Endothelial cell of umbilical vein (primary cell): Measurements from ENCODE around the gene TNRC6B.

Experiments used
- CTCF ChIP-seq, 2 donors: IDR thresholded peaks; 1 replicate in 1 of 2; 2 replicates in 1 of 2; pipeline ENCODE4 v1.5.1; 2011; ENCODE audit warnings: low read length in 2 of 2, mild to moderate bottlenecking in 2 of 2, moderate library complexity in 2 of 2, control low read depth in 1 of 2, inconsistent platforms in 1 of 2, low read depth in 1 of 2; ENCODE audit not compliant: insufficient read depth in 1 of 2; ENCODE audit errors: extremely low read depth in 1 of 2
- EZH2 ChIP-seq: IDR thresholded peaks from 2 replicates; pipeline ENCODE4 v1.6.1; 2012; ENCODE audit warnings: borderline replicate concordance, low read depth, mild to moderate bottlenecking, moderate library complexity, low read length, inconsistent platforms; ENCODE audit not compliant: severe bottlenecking
- FOS ChIP-seq: IDR thresholded peaks from 2 replicates; pipeline ENCODE4 v1.6.1; 2011; ENCODE audit warnings: mild to moderate bottlenecking, low read length, moderate library complexity, borderline replicate concordance; ENCODE audit not compliant: insufficient read depth
- MAX ChIP-seq: IDR thresholded peaks from 2 replicates; pipeline ENCODE4 v1.6.1; 2011; ENCODE audit not compliant: insufficient read depth, insufficient read length
- MYC ChIP-seq: IDR thresholded peaks from one replicate; pipeline ENCODE4 v1.6.1; 2011; ENCODE audit warnings: mild to moderate bottlenecking, low read depth, low read length
- POLR2A ChIP-seq: IDR thresholded peaks from 2 replicates; pipeline ENCODE4 v1.6.1; 2012; ENCODE audit warnings: low read depth, mild to moderate bottlenecking, control low read depth, low read length
- POLR2AphosphoS5 ChIP-seq: IDR thresholded peaks from 2 replicates; pipeline ENCODE4 v1.6.1; 2012; ENCODE audit warnings: low read depth, mild to moderate bottlenecking, control low read depth, low read length, moderate library complexity; ENCODE audit not compliant: insufficient read depth

GRCh38 chr22:40252146-40252545, 74.4 kb downstream of the TNRC6B start:
- TF ChIP-seq CTCF (IDR thresholded peaks at IDR 0.05; ENCODE audit: extremely low read depth in 1 of 2, insufficient read depth in 1 of 2, low read depth in 1 of 2, low read length in 2 of 2) (no peak), EZH2 (no peak), POLR2A (no peak), POLR2AphosphoS5 (no peak), MAX (no peak), MYC (no peak), FOS (no peak)
